ENCODE results near the gene BRCA2.

Gene BRCA2

GRCh38 chr13:32429433-32429909 is 114.2 kb downstream of the BRCA2 start:
- DNase-seq, result no peak

- DNase-seq, result no peak
Observed at GRCh38 chr13:32430018-32430747, 114.9 kb downstream of the BRCA2 start.

- no peak for DNase-seq
Observed at GRCh38 chr13:32431361-32431760, 116.1 kb downstream of the BRCA2 start.

GRCh38 chr13:32432856-32433255 is 117.5 kb downstream of the BRCA2 start:
- DNase-seq, result no peak

GRCh38 chr13:32438871-32439270 is 123.6 kb downstream of the BRCA2 start:
- no peak for DNase-seq

- peak; percentile 56 for DNase-seq
Observed at GRCh38 chr13:32443111-32443510, 127.8 kb downstream of the BRCA2 start.

- DNase-seq, result no peak
Observed at GRCh38 chr13:32445461-32445860, 130.2 kb downstream of the BRCA2 start.

GRCh38 chr13:32446220-32446619 is 130.9 kb downstream of the BRCA2 start:
- DNase-seq, result no peak

- DNase-seq, result peak; percentile 33
Observed at GRCh38 chr13:32446773-32447465, 131.6 kb downstream of the BRCA2 start.

GRCh38 chr13:32447894-32448623 is 132.8 kb downstream of the BRCA2 start:
- no peak for DNase-seq

- DNase-seq, result no peak
Observed at GRCh38 chr13:32448972-32449371, 133.7 kb downstream of the BRCA2 start.

All from inflammatory macrophage treated with lipopolysaccharide for 4 hours (primary cell).